ENCODE measurements around the gene KBTBD13.

The KBTBD13 gene

DNA sequence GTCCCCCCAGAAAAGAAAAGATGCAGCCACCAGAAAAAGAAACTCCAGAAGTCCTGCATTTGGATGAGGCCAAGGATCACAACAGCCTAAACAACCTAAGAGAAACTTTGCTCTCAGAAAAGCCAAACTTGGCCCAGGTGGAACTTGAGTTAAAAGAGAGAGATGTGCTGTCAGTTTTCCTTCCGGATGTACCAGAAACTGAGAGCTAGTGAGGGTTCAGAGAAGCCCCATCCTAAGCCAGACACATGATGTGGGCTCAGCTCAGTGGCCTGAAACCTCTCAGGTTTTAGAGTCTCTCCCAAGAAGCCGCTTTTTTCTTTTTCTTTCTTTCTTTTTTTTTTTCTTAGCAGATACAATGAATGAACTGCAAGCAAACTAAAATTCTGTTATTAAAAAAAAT is 23.6 kb upstream of the KBTBD13 start:
- DNase-seq (ENCODE audit: low spot score): no peak

- peak; percentile 87 for DNase-seq (ENCODE audit: low spot score)
Observed at GRCh38 chr15:65054333-65055200, 22.0 kb upstream of the KBTBD13 start.

GRCh38 chr15:65055201-65055870 is 21.2 kb upstream of the KBTBD13 start:
- no peak for DNase-seq (ENCODE audit: low spot score)

- DNase-seq (ENCODE audit: low spot score): no peak
Observed at GRCh38 chr15:65056106-65056505, 20.4 kb upstream of the KBTBD13 start.

- DNase-seq (ENCODE audit: low spot score): no peak
Observed at GRCh38 chr15:65056868-65057548, 19.5 kb upstream of the KBTBD13 start.

DNA sequence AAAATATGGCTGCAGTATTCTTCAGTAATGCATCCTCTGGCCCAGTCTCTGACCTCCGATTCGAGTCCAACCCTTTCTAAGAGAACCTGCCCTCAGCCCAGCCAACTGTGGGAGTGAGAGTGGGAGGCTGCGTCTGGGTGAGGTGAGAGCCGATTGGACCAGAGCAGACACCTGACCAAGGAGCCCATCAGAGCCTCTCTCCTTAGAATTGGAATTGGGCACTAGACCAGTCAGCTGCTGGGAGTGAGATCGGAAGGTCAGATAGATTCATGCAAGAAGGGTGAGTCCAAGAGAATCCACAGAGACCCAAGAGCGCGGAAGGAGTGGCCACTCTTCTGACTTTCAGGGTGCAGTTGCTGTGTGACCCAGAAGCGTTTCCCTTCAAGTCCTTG is 19.0 kb upstream of the KBTBD13 start:
- DNase-seq (ENCODE audit: low spot score): no peak

GRCh38 chr15:65058394-65059368 is 17.9 kb upstream of the KBTBD13 start:
- no peak for DNase-seq (ENCODE audit: low spot score)

GRCh38 chr15:65059369-65059750 is 17.2 kb upstream of the KBTBD13 start:
- no peak for DNase-seq (ENCODE audit: low spot score)

DNA sequence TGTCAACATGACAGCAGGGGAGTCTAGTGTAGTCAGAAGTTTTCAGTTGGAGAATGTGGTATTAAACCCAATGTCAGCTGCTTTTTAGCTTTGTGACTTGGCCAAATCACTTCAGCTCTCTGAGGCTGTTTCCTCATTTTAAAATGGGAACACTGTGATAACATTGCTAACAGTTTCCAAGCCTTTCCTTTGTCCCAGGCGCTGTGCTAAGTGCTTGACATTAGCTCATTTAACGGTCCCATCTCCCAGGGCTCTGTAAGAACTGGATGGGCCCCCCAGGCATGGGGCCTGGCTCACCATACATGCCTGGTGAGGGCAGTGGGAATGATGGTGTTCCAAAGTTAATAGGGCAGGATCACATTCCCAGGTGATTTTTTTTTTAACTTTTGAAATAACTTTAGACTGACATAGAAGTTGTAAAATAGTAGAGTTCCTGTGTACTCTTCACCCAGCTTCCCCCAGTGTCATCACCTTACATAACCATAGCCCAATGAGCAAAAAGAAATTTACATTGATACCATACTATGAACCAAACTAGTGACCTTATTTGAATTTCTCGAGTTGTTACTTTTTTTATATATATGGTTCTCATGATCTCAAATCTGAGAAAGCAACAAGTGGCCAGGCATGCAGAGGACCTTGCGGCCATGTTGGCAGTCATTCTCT is 16.5 kb upstream of the KBTBD13 start:
- DNase-seq (ENCODE audit: low spot score): no peak

DNA sequence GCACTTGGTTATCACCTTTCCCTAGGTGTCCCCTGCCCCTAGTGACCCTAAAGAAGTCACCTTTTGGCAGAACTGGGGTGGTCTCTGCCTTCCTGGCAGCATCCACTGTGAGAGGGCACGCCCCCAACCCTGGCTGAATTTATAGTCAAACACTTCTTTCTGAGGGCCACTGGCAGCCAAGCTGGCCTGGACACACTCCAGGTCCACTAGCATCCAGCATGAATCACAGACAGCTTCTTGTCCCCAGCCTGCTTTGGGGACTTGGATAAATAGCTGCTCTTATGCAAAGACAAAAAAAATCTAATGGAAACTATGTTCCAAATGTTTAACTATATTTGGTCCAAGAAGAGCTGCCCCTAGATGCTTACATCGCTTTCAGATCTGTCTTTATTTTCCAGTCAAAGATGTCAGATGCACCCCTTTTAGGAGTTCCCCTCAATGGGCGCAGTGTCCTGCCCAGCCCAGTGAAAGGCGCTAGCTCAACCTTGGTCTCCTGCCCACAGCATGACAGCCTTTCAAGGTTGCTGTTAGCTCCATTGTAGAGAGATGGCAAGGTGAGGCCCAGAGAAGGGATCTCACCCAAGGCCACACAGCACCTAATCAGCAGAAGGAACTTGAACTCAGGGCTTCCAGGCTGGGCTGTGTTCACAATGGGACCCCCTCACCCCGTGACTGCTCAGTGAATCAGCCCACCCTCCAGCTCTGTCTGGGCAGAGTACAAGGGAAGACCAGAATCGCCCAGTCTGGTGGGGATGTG is 15.7 kb upstream of the KBTBD13 start:
- no peak for DNase-seq (ENCODE audit: low spot score)

- DNase-seq (ENCODE audit: low spot score): no peak
Observed at GRCh38 chr15:65062061-65062460, 14.5 kb upstream of the KBTBD13 start.

DNA sequence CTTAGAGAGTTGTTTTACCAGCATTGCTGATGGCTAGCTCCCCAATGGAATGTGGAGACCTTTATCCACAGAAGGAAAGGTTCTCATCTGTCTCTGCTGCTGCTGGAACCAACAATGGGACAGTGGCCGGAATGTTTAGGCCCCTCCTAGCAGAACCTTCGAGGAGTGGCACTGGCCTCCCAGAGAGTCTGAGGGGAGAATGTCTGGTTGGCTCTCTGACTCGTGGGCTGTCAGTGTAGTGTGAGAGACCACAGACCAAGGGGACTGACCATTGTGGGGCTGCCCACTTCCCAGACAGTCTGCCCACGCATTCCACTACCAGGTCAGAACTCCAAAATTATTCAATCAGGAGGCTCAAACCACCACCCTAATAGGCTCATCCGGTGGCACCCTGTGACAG is 13.8 kb upstream of the KBTBD13 start:
- no peak for DNase-seq (ENCODE audit: low spot score)

DNA sequence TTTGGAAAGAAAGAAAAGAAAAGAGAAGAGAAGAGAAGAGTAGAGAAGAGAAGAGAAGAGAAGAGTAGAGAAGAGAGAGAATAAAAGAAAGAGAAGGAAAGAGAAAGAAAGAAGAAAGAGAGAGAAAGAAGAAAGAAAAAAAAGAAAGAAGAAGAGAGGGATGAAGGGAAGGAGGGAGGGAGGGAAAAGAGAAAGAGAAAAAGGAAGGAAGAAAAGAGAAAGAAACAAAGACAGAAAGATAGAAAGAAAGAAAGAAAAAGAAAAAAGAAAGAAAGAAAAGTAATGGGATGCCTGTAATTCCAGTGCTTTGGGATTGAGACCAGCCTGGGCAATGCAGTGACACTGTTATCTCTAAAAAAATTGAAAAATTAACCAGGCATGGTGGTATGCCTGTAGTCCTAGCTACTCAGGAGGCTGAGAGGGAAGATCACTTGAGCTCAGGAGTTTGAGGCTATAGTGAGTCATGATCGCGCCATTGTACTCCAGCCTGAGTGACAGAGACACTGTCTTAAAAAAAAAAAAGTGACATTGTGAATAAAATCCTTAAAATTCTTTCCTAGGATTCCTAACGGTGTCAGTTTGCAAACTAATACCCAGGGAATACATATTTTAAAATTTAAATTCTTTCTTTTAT is 10.4 kb upstream of the KBTBD13 start:
- no peak for DNase-seq (ENCODE audit: low spot score)

DNA sequence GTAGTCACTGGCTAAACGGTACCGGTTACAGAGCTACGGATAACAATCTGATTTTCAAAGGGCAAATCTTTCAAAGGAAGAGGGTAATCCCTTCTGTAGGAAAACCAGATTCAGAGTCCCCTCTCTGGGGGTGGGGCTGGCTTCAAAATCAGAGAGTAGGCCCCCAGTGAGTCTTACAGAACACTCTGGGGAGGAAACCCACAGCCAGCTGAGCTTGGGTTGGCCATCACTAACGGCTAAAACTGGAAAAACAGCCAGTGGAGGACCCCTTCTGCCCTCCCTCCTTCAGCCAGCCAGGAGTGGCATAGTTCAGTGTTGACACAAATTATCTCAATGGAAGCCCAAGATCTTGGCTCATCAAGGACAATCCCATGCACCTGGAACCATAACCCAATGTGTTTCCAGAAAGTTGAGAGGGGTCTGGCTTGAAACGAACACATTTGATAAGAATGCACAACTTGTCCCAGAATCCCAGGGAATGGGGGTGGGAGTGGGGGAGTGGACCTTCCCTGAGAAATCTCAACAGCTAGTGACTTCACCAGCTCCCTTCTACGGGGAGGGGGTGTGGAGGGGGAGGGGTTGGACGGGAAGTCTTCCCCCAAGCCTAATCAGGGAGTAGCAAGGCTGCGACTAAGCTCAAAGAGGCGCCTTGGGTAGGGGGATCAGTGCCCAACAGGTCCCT is 9.8 kb upstream of the KBTBD13 start:
- DNase-seq (ENCODE audit: low spot score): no peak

DNA sequence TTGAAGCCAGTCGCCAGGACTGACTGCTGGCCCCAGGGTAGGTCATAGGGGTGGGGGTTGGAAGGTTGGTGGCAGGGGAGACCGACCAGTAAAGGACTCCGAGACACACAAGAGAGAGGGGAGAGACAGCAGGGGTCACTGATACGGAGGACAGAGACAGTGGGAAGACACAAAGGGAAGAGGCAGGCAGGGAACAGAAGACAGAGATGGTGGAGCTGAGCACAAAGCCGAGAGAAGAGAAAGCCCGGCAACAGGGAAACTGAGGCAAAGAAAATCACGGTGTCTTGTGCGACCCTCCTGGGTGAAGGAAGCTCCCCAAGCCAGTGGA is 9.3 kb upstream of the KBTBD13 start:
- DNase-seq (ENCODE audit: low spot score): no peak

- DNase-seq (ENCODE audit: low spot score): no peak
Observed at GRCh38 chr15:65067645-65068402, 8.7 kb upstream of the KBTBD13 start, which contains the start of gene RASL12. TSS of gene RASL12 (minus strand) at chr15:65067991. CDS start at chr15:65067835, 156 bp downstream.

GRCh38 chr15:65068403-65068788 is 8.2 kb upstream of the KBTBD13 start:
- no peak for DNase-seq (ENCODE audit: low spot score)

DNA sequence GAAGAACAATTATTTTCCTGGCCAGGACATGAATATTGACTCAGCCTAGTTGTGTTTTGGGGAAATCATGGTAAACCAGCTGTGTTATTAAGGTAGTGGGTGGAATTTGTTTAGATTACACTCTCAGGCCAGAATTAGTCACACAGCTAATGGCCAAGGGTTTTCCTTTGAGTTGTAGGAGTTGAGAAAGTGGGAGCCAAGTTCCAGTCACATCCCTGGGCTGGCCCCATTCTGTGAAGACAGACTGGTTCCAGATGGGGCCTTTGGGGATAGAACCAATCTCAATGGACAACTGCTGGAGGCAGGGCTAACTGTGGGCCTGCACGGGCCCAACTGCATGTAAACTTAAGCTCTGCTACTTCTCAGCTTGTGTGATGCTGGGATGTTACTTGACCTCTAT is 7.4 kb upstream of the KBTBD13 start:
- DNase-seq (ENCODE audit: low spot score): peak; percentile 91

Data from AG08396 (cell line).